Naive thymus-derived CD8-positive, alpha-beta T cell (primary cell): ENCODE results near the gene TBC1D2B. TPM values are rescaled to one million over a fixed set of nuclear protein-coding genes. Genes with fewer than 3 reads are reported as not detected.

Source experiments
- ATAC-seq, 2 donors: fragments of 150-1000 bp; cut with Tn5 transposase in 1 of 2; sonication (Bioruptor Pico), chemical (Tn5 transposase) in 1 of 2; 1 replicate in 1 of 2; 2 replicates in 1 of 2; pipeline ENCODE4 v1.10.0; 2021; ENCODE audit warnings: mild to moderate bottlenecking in 2 of 2, moderate library complexity in 2 of 2
- POLR2A ChIA-PET: fragments of 350-600 bp; sonication (Branson Sonifier 250); formaldehyde crosslinking; loops from one replicate; lab custom pipeline; 2021; ENCODE audit warnings: antibody characterized with exemption; lab: Charles Lee
- DNase-seq, 10 donors: peaks; one replicate each; pipeline versions ENCODE4 v3.0.0 to v3.0.0-alpha.2; 2020 to 2022
- H3K27ac Mint-ChIP-seq, 10 donors: one replicate each; pipeline ENCODE4 v1.8.0; 2020 to 2022; ENCODE audit warnings: mild to moderate bottlenecking in 10 of 10, mixed read lengths in 10 of 10, moderate library complexity in 4 of 10, inconsistent platforms in 1 of 10
- H3K27me3 Mint-ChIP-seq, 5 donors: one replicate each; pipeline ENCODE4 v1.8.0; 2021 to 2022; ENCODE audit warnings: mixed read lengths in 5 of 5
- H3K36me3 Mint-ChIP-seq, 3 donors: one replicate each; pipeline ENCODE4 v1.8.0; 2020 to 2022; ENCODE audit warnings: mixed read lengths in 3 of 3, mild to moderate bottlenecking in 2 of 3, inconsistent platforms in 1 of 3
- H3K4me1 Mint-ChIP-seq, 4 donors: one replicate each; pipeline ENCODE4 v1.8.0; 2021 to 2022; ENCODE audit warnings: mixed read lengths in 4 of 4
- H3K4me3 Mint-ChIP-seq, 10 donors: one replicate each; pipeline ENCODE4 v1.8.0; 2020 to 2022; ENCODE audit warnings: mild to moderate bottlenecking in 10 of 10, mixed read lengths in 10 of 10, moderate library complexity in 6 of 10, inconsistent platforms in 1 of 10
- H3K9me3 Mint-ChIP-seq, 9 donors: one replicate each; pipeline ENCODE4 v1.8.0; 2020 to 2022; ENCODE audit warnings: mixed read lengths in 9 of 9, mild to moderate bottlenecking in 3 of 9, inconsistent platforms in 1 of 9, moderate library complexity in 1 of 9
- polyA plus RNA-seq, 3 donors: library from polyadenylated mRNA; unstranded; fragments of 300-500 nt; fragmentation: Illumina TruSeq; gene quantifications; one replicate each; pipeline ENCODE4 v1.2.3, GENCODE V29; 2021
- total RNA-seq, 8 experiments: library from RNA in 2 of 8; stranded (reverse) in 2 of 8; gene quantifications; one replicate each; pipeline ENCODE4 v1.2.3 and lab custom pipeline; 2021 to 2026

TBC1D2B gene
- total and polyA plus RNA-seq, 5 experiments from 2014 or later: 8.1 to 82.1 (median 14.0) TPM

DNA sequence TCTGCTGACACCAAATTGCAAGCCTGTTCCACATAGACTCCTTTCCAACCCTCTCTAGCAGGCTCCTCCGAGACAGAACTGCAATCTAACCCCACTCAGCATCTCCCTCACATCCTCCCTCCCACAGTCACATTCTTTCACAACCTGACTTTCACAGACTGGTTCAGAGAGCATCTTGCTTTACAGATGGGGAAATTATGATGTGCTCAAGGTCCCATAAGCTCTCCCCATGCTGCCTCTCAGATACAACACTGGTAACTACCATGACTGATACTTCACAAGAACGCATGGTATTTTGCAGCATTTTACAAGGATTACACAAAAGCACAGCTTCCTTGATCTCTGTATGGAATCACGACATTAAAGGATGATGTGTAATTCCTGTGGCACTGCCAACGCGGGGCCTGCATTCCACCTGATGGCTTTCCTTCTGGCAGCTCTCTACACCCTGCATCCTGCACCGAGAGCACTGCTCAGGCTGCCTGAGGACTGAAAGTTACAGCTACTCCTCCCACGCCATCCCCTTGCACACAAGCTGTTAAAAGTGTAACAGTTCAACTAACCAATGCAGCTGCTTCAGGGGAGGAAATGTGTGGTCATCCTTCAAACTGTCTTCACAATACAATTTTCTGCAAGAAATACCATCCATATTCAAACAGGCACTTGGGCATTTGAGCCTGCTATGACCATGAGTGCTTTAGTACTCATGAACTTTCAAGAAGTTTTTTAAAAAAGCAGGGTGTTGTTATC is 27.6 kb downstream of the TBC1D2B start:
- no peaks in the 10 kb centered on the region for H3K9me3 Mint-ChIP-seq
- H3K4me1 Mint-ChIP-seq: peaks cover 51 to 97% (median 95%) of the 10 kb centered on the region in 4 donors
- DNase-seq (peak in 4 of 10 donors; percentile 44 to 52 (median 48)), ATAC-seq (peak; percentile 56 to 70)
- H3K27me3 Mint-ChIP-seq: no peaks in the 10 kb centered on the region
- peaks cover 0 to 21% (median 3%) of the 10 kb centered on the region in 3 donors for H3K36me3 Mint-ChIP-seq
- POLR2A ChIA-PET: interaction anchor here (0.8 to 16.7 kb wide), 8 partner anchors 8 to 58 kb away, joined by 3 to 250 read pairs (median 8); partner anchors contain the start of gene TBC1D2B
- H3K4me3 Mint-ChIP-seq: peak overlapping the region; percentile 58 to 88 (median 76)
- H3K27ac Mint-ChIP-seq: peak overlapping the region; percentile 84 to 96 (median 94)

DNA sequence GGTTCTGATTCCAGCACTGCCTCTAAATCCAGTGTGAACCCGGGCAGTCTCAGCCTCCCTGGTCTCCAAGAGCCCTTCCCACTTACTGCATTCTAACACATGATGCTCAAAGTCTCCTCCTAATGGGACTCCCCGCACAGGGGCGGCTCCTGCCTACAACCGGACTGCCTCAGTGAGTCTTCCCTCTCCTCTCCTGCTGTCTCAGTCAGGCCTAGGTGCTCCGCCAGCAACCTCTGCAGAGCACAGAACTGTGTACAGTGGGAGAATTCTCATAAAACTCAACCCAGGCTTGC is 28.9 kb downstream of the TBC1D2B start:
- POLR2A ChIA-PET: interaction anchor here (0.7 to 16.7 kb wide), 5 partner anchors 9 to 24 kb away, joined by 3 to 250 read pairs (median 5); partner anchors contain the start of gene TBC1D2B
- H3K4me3 Mint-ChIP-seq: peak overlapping the region in 7 of 10 donors; percentile 3 to 71 (median 64)
- H3K27me3 Mint-ChIP-seq: no peaks in the 10 kb centered on the region
- no peak for DNase-seq
- ATAC-seq: no peak
- peaks cover 0 to 27% (median 8%) of the 10 kb centered on the region in 3 donors for H3K36me3 Mint-ChIP-seq
- H3K9me3 Mint-ChIP-seq: no peaks in the 10 kb centered on the region
- peak overlapping the region; percentile 84 to 97 (median 94) for H3K27ac Mint-ChIP-seq
- peaks cover 52 to 96% (median 96%) of the 10 kb centered on the region in 4 donors for H3K4me1 Mint-ChIP-seq

DNA sequence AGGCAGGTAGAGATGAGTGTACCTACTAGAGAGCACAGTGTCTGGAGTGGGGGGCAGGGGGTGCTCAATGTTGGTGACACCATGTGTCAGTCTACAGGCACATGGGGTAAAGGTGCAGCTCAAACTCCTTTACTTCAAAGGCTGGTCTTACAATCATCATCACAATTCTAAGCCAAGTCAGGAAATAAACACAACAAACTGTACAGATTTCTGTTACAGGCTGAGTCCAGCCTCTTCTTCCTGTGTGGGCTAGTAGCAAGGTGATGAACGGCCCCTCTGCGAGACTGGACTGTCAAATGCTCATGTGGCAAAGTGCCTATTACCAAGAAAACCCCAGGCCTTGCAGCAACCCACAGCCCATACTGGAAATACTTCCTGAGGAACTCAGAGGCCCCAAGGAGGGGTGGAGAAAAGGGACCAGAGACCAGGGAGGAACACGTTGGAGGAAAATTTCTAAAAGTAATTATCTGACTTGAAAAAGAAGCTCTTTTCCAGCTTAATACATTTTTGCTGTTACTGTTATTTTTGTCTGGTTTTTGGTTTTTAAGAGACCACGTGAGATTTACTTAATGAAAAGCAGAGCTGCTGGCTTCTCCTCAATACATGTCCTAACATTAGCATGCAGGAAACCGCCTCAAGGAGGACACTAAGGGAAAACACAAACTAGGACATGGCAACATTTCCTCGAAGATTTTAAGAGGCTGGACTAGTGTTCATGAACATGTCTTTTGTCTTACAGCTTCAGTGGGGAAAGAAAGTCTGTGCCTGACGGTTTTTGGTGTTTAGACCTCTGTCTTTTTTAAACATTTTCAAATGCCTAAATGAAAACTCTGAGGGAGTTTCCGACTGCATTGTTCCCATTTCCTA is 29.5 kb downstream of the TBC1D2B start:
- Mint-ChIP-seq H3K4me3 (peak overlapping the region; percentile 20 to 76 (median 70)), H3K27ac (peak overlapping the region; percentile 84 to 97 (median 94)), H3K4me1 (peaks cover 52 to 97% (median 95%) of the 10 kb centered on the region in 4 donors), H3K27me3 (no peaks in the 10 kb centered on the region), H3K36me3 (peaks cover 0 to 27% (median 5%) of the 10 kb centered on the region in 3 donors), H3K9me3 (no peaks in the 10 kb centered on the region)
- POLR2A ChIA-PET: interaction anchor here (0.6 to 16.7 kb wide), 7 partner anchors 8 to 386 kb away, joined by 3 to 250 read pairs (median 4); partner anchors contain the start of gene TBC1D2B
- DNase-seq (no peak), ATAC-seq (peak; percentile 31 to 32)

DNA sequence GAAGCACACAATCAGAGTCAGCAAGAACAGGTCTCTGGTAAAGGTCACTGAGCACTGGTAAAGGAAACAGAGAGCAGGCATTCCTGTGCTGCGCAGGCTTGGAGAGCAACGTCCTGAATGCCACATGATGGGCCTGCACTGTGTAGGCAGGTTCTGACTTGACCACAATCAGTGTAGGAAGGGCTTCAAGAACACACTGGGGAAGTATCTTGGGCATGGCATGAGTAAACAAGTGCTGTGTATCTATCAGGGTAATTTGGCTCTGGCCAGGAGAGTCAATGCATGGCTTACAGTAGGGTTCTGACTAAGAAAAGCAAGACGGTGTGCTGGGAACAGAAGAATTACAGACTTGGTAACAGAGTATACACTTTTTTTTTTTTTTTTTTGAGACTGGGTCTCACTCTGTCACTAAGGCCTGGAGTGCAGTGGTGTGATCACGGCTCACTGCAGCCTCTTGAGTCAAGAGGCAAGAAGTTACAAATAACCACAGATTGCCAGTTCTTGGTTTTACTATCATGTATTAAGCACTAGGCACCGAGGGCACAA is 30.6 kb downstream of the TBC1D2B start:
- peaks cover 0 to 33% (median 6%) of the 10 kb centered on the region in 3 donors for H3K36me3 Mint-ChIP-seq
- POLR2A ChIA-PET: interaction anchor here (0.8 to 16.7 kb wide), 4 partner anchors 9 to 26 kb away, joined by 3 to 250 read pairs (median 16); partner anchors contain the start of gene TBC1D2B
- no peak for DNase-seq
- peak overlapping the region; percentile 36 to 76 (median 70) for H3K4me3 Mint-ChIP-seq
- ATAC-seq: peak in 1 of 2 donors; percentile 18
- peaks cover 49 to 97% (median 93%) of the 10 kb centered on the region in 4 donors for H3K4me1 Mint-ChIP-seq
- no peaks in the 10 kb centered on the region for H3K9me3 Mint-ChIP-seq
- peak overlapping the region; percentile 84 to 97 (median 94) for H3K27ac Mint-ChIP-seq
- no peaks in the 10 kb centered on the region for H3K27me3 Mint-ChIP-seq

DNA sequence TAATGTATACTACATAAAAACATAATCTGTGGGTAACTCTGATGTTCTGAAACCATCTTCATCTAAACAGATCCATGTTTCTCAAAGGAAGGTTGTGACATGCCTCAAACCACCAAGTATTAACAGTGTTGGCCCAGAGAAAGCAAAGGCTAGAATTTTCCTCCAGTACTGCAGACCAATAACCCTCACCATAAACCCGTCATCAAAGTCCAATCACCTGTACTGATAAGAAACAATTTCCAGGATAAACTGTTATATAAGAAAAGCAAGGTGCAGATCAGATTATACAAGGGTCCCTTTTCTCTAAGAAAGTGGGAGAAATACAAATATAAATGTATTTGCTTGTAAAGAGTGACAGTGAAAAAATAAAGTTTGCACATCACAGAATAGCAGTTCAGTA is 32.3 kb downstream of the TBC1D2B start:
- Mint-ChIP-seq H3K4me3 (peak overlapping the region in 2 of 10 donors; percentile 14 to 27), H3K4me1 (peaks cover 42 to 96% (median 88%) of the 10 kb centered on the region in 4 donors), H3K36me3 (peaks cover 0 to 34% (median 6%) of the 10 kb centered on the region in 3 donors)

DNA sequence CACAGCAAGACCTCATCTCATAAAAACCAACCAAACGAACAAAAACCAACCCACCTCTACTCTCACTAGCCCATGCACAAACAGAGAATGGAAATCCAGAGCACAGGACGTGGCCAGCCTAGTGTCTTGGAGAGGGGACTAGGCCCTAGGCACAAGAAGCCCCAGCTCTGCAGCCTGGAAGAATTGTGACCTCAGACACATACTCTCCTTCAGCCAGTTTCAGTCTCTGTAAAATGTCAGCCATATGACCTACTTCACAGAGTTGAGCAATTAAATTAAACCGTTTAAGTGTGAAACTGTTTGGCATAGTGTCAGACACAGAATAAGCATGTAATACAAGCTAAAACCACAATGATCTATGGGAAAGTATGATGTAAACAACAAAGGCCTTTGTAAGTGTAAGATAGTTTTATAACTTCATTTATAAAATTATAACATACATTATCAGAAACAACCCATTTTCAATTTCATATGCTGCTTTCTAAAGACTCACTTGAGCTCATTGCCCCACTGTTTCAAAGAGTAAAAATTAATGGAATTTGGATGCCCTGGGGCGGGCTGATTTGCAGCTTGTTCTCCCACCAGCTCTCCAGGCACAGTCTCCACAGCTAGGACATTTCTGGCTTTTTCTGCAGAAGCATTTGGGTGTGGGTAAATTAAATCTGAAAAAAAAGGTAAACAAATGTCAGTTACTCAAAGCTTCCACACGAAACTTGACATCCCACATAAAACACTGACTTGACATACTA is 32.9 kb downstream of the TBC1D2B start:
- Mint-ChIP-seq H3K36me3 (peaks cover 0 to 39% (median 11%) of the 10 kb centered on the region in 3 donors), H3K4me1 (peaks cover 43 to 96% (median 88%) of the 10 kb centered on the region in 4 donors), H3K27ac (peak overlapping the region; percentile 43 to 95 (median 88)), H3K27me3 (no peaks in the 10 kb centered on the region), H3K4me3 (peak overlapping the region in 6 of 10 donors; percentile 31 to 68 (median 43)), H3K9me3 (no peaks in the 10 kb centered on the region)
- DNase-seq: no peak
- POLR2A ChIA-PET: interaction anchor here (0.7 to 1.3 kb wide), 4 partner anchors 10 to 29 kb away, joined by 3 to 5 read pairs (median 4); no protein-coding TSS in a partner anchor
- ATAC-seq: peak; percentile 26 to 31

More for the DNA sequence above, 32.3 kb downstream of the TBC1D2B start:
- POLR2A ChIA-PET: interaction anchor here (0.7 to 0.9 kb wide), 3 partner anchors 23 to 29 kb away, joined by 3 to 5 read pairs (median 4); no protein-coding TSS in a partner anchor
- peak overlapping the region in 8 of 10 donors; percentile 33 to 96 (median 88) for H3K27ac Mint-ChIP-seq
- ATAC-seq: no peak
- H3K27me3 Mint-ChIP-seq: no peaks in the 10 kb centered on the region
- no peak for DNase-seq
- no peaks in the 10 kb centered on the region for H3K9me3 Mint-ChIP-seq

DNA sequence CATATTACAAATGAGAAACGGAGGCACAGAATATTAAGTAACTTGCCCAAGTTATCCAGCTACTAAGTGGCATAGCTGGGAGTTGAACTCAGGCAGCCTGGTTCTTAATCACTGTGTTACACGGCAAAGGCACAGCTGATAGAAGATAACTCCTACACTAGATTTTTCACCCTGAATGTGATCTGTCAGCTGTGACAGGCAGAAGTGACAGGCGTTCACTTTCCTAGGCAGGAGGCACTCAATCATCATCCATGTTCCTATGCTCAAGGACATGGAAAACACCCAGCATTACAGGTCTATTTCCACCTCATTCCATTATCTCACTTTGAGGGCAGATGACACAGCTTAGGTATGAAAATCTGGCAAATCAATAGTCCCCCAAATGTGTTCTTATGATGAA is 35.6 kb downstream of the TBC1D2B start:
- Mint-ChIP-seq H3K4me1 (peaks cover 44 to 95% (median 88%) of the 10 kb centered on the region in 4 donors), H3K27me3 (no peaks in the 10 kb centered on the region), H3K27ac (peak overlapping the region in 6 of 10 donors; percentile 53 to 97 (median 76)), H3K4me3 (no peak overlapping the region), H3K36me3 (peaks cover 0 to 37% (median 11%) of the 10 kb centered on the region in 3 donors), H3K9me3 (no peaks in the 10 kb centered on the region)
- POLR2A ChIA-PET: interaction anchor here (1.5 to 2.3 kb wide), 3 partner anchors 9 to 30 kb away, joined by 5 to 9 read pairs (median 6); no protein-coding TSS in a partner anchor
- DNase-seq (no peak), ATAC-seq (no peak)

DNA sequence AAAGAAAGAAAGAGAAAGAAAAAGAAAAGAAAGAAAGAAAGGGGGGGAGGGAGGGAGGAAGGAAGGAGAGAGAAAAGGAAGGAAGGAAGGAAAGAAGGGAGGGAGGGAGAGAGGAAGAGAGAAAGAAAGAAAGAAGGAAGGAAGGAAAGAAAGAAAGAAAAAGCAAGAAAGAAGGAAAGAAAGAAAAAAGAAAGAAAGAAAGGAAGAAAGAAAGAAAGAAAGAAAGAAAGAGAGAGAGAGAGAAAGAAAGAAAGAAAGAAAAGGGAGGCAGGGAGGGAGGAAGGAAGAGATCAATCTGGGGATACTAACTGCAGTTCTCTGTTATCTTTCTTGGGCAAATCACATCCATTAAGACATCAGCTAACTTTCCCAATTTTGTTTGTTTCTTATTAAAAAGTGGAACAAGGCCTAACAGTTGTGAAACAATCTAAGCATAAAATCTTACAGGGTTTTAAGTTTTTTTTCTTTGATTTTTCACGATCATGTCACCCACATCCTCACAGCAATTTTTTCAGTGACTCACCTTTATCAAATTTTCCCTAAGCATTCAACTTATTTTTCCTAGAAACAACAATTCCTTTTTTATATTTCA is 36.8 kb downstream of the TBC1D2B start:
- peaks cover 0 to 37% (median 11%) of the 10 kb centered on the region in 3 donors for H3K36me3 Mint-ChIP-seq
- H3K9me3 Mint-ChIP-seq: no peaks in the 10 kb centered on the region
- H3K27me3 Mint-ChIP-seq: no peaks in the 10 kb centered on the region
- H3K4me1 Mint-ChIP-seq: peaks cover 46 to 95% (median 87%) of the 10 kb centered on the region in 4 donors
- ATAC-seq (no peak), DNase-seq (no peak)
- H3K4me3 Mint-ChIP-seq: peak overlapping the region in 6 of 10 donors; percentile 38 to 81 (median 45)
- peak overlapping the region; percentile 63 to 92 (median 84) for H3K27ac Mint-ChIP-seq
- POLR2A ChIA-PET: interaction anchor here (0.5 to 2.3 kb wide), 4 partner anchors 10 to 112 kb away, joined by 3 to 9 read pairs (median 6); partner anchors contain the start of gene TBC1D2B

DNA sequence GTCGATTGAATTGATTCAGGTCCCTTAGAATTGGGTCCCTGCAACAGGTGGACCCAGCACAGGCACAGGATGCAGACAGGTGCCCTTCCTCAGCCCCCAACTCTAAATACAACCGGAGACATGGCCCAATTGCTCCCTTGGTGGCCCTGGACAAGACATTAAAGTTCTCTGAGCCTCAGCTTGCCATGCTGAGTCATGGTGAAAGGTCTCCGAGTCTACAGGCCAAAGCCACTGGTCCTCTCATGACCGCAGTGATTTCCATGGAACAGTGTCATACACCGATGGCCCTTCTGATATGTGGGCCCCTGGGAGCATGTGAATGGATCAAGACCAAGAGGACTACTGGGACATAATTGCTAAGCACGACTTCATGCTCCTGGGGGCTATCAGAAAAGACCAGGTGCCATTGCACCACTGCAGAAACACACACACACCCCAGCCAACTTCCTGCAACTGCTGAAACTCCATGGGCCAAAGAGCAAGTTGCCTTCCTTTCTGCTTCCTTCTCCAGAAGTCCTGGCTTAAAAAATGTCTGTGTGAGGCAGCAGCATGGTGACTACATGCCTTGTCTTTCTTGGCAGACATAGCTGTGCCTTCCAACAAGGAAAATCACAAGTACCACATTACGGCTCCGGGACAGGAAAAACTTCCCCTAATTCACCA is 38.8 kb downstream of the TBC1D2B start:
- ATAC-seq (no peak), DNase-seq (no peak)
- POLR2A ChIA-PET: interaction anchor here (1.0 to 1.4 kb wide), 3 partner anchors 9 to 30 kb away, joined by 3 to 9 read pairs (median 4); no protein-coding TSS in a partner anchor
- H3K27me3 Mint-ChIP-seq: no peaks in the 10 kb centered on the region
- H3K27ac Mint-ChIP-seq: peak overlapping the region in 9 of 10 donors; percentile 35 to 92 (median 89)
- H3K4me1 Mint-ChIP-seq: peaks cover 56 to 98% (median 91%) of the 10 kb centered on the region in 4 donors
- H3K36me3 Mint-ChIP-seq: peaks cover 0 to 24% (median 6%) of the 10 kb centered on the region in 3 donors
- H3K9me3 Mint-ChIP-seq: no peaks in the 10 kb centered on the region
- H3K4me3 Mint-ChIP-seq: peak overlapping the region in 4 of 10 donors; percentile 9 to 75 (median 34)

DNA sequence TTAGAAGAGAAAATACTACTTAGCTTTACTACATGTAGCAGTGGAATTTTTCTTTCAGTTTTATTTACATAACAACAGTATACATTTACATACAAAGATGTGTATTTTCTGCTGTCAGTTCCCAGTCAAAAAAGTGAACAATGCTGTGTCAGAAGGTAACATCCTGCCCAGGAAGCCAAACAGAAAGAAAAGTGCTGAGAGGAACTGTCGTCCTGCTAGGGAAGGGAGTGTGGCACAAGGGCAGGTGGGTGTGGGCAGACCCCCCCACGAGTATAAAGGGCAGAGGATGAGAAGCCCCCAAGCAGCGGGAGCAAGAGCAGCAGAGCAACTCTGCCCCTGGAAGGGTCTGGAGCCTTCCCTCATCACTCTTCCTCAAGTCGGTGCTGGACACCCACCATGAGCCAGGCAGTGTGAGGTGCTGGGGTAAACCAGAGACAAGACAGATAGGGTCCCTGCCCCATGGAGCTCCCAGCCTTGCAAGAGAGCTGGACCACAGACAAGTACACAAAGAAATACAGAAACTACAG is 39.7 kb downstream of the TBC1D2B start:
- POLR2A ChIA-PET: interaction anchor here (1.1 to 5.5 kb wide), 2 partner anchors 12 to 31 kb away, joined by 4 to 50 read pairs; no protein-coding TSS in a partner anchor
- no peaks in the 10 kb centered on the region for H3K27me3 Mint-ChIP-seq
- peak overlapping the region in 9 of 10 donors; percentile 22 to 81 (median 70) for H3K4me3 Mint-ChIP-seq
- H3K4me1 Mint-ChIP-seq: peaks cover 56 to 99% (median 90%) of the 10 kb centered on the region in 4 donors
- H3K9me3 Mint-ChIP-seq: no peaks in the 10 kb centered on the region
- H3K36me3 Mint-ChIP-seq: peaks cover 0 to 16% (median 6%) of the 10 kb centered on the region in 3 donors
- ATAC-seq (no peak), DNase-seq (no peak)
- peak overlapping the region; percentile 83 to 96 (median 91) for H3K27ac Mint-ChIP-seq
